ENCODE data around the gene SUN3. TPM values are rescaled to one million over a fixed set of nuclear protein-coding genes. Genes with fewer than 3 reads are reported as not detected.
A peak's percentile ranks its signal among the peaks of the same experiment; 100 is the strongest.
"Not testable (repeated sequence)": the region's sequence is repeated elsewhere in the genome, so short reads cannot be mapped to it uniquely, and the experiment has no call there.

SUN3 gene
- total RNA-seq, 2 donors from 2014 or later, result not detected

DNA sequence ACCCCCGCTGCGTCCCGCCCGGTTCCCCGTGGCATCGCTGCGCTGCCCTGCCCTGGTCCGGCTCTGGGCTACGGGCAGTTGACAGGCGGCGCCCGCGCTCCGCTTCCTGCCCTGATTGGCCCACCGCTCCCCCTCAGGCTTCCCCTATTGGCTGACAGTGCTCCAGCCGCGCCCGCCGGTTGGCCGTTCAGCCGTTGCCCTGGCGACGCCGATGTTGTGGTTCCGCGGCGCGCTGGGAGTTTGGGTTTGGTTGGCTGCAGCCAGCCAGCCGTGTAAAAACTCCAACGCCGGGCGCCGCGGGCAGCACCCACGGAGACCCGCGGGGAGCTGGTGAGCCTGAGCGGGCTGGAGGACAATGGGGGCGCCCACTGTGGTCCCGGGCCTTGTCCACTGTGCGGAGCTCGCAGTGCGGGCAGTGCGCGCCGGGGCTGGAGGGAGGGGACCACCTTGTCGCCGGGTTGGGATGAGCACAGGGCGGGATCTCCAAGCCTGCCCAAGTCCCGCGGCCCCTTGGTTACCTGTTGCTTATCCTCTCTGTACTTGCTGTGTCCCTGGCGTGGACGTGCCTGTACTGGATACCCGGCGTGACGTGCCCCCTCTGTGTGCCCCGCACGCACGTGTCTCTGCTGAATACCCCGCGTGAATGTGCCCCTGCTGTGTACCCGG, 6.5 kb upstream of the SUN3 start, which contains the start of gene C7orf57:
Gene C7orf57, plus strand, starts transcription at position 243 of the 666 bp plus-strand sequence. CDS start 766 bp downstream, outside the sequence.
- intact Hi-C loops (cut with DNase I, micrococcal nuclease), result no loop called here
- DNase-seq (peak; percentile 87 to 91), ATAC-seq (peak; percentile 99)

DNA sequence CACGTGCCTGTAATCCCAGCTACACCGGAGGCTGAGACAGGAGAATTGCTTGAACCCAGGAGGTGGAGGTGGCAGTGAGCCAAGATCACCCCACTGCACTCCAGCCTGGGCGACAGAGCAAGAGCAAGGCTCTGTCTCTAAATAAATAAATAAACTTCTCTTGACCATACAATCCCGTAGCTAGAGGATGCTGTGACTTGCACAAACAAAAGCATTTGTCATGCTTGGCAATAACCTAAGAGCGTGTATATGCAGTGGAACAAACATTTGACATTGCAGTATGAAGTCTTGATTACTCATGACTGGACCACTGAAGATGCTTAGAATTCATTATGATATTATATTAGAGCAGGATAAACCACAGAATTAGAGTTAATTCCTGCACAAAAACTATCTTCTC, 5.0 kb upstream of the SUN3 start:
- DNase-seq (no peak), ATAC-seq (no peak)
- intact Hi-C loops (cut with DNase I, micrococcal nuclease), result no loop called here

DNA sequence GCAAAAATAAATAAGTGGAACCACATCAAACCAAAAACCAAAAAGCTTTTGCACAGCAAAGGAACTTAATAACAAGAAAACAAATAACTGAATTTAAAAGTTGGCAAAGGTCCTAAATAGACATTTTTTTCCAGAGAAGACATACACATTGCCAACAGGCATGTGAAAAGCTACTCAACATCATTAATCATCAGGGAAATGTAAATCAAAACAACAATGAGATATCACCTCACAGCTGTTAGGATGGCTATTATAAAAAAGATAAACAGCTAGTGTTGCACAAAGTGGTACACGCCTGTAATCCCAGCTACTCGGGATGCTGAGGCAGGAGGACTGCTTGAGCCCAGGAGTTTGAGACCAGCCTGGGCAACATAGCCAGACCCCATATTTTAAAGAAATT, 2.2 kb upstream of the SUN3 start:
- ATAC-seq, result no peak
- intact Hi-C loops (cut with DNase I, micrococcal nuclease), result no loop called here
- no peak for DNase-seq

DNA sequence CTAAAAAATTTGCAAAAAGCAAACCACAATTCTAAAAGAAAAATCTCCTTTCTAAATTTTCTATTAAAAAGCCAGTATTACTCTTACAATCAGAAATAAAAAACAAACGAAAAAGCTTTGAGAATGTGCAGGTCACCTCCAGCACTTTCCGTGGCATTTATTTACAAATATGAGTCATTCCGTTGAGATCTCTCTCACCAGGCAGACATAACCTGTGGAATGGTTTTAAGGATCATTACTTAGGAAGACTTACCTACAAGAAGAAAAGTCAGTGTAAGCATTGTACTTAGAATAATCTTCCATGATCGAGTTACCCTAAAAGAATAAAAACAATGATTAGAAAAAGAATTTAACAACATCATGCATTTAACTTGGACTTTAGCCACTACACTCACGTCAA, 3.3 kb downstream of the SUN3 start:
- ATAC-seq (no peak), DNase-seq (no peak)
- intact Hi-C loops (cut with DNase I, micrococcal nuclease), result no loop called here

DNA sequence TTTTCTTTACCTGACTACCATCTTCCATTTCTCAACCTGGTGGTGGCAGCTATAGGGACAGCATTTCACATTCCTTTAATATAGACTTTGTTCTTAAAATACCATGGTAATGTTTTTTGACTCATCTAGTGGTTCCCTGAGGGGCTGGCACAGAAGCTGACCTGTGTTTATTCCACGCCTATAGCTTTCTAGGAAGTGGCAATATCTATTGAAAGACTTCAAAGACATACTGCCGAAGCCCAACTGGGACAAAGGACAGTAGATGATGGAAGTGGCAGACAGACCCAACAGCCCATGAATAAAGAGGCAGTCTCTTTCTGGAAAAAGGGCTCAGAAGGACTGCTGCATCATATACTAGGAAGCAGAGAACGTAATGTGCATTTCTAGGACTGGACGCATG, 11.2 kb downstream of the SUN3 start:
- intact Hi-C loops (cut with DNase I, micrococcal nuclease), result no loop called here
- no peak for ATAC-seq
- no peak for DNase-seq

DNA sequence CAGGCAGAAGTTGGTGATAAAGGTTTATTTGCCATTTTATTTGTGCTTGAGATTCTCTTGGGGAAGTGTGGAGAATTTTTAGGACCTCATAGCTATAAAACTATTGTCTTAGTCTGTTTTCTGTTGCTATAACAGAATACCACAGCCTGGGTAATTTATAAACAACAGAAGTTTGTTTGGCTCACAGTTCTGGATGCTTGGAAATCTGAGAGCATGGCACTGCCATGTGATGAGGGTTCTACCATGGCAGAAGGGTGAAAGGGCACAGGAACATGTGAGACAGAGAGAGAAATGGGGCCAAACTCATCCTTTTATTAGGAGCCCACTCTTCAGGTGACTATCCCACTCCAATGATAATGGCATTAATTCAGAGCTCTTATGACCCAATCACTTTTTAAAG, 12.3 kb downstream of the SUN3 start:
- ATAC-seq (no peak), DNase-seq (no peak)
- intact Hi-C loops (cut with DNase I, micrococcal nuclease), result no loop called here

DNA sequence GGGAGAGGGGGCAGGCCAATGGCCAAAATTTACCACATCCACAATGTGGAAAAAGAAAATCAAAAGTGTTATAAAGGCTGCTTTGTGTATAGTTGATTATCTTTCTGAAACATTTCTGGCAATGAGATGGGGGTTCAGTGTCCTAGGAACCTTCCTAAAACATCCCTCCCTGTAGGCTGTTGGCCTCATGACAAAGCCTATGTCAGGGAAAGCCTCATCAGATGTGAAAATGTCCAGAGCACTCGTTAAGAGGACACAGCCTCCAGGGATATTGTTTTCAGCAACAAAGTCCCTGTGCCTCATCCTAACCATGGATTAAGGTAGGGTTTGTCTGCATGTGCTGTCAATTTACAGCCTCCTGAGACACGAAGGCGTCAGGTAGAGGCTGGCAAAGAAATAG, 17.0 kb downstream of the SUN3 start:
- intact Hi-C loops (cut with DNase I, micrococcal nuclease), result no loop called here
- ATAC-seq, result no peak
- DNase-seq, result no peak

DNA sequence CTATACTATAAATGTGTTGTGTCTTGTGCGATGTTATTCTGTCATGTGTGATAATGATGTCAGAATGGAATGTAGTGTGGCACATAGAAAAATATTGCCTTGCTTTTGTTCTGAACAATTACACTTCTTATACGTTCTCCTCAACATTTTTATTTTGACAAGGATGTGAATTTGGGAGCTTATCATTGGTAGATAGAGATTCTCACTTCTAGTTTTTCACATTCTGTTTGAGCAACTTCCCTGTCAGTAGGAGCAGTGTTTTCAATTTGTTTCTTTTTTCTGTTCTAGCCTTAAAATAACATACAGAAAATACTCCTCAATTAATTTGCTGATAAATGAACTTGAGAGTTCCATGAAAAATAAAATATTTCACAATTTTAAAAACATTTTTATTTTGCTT, 17.6 kb downstream of the SUN3 start:
- no peak for DNase-seq
- no peak for ATAC-seq
- intact Hi-C loops (cut with DNase I, micrococcal nuclease), result no loop called here

DNA sequence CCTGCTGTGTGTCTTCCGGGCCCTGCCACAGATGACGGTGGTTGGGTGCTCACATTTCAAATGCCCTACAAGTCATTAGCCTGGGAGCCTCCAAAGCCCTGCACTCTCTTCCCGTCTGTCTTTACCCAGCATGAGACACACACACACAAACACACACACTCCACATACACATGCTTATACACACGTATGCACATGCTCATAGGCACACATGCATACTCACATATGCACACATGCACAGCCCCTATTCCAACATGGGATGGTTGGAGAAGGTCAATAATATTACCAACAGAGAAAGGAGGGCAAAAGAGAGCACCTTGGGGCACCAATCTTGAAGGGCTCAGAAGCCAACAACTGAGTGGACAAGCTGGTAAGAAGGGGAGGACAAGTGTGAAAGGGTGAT, 19.0 kb downstream of the SUN3 start:
- ATAC-seq, result no peak
- intact Hi-C loops (cut with DNase I, micrococcal nuclease), result no loop called here

DNA sequence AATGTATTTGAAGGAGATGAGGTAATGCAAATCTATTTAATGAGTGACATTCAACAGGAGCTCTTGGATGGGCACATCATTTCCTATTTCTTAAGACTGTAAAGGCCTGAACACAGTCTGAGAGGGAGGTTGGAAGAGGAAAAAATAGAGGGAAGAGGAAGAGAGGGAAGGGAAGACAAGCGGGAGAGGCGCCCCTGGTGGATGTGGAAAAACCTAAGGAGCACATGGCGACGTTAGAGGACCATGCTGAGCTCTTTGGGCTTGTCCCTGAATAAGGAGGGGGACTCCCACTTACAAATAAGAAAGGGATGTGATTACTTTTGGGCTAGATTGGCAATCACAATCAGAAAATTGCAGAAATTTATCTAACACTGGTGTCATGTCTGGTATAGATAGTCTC, 19.6 kb downstream of the SUN3 start:
- no peak for ATAC-seq
- intact Hi-C loops (cut with DNase I, micrococcal nuclease), result no loop called here
- no peak for DNase-seq

More for the DNA sequence above, 19.0 kb downstream of the SUN3 start:
- DNase-seq, result no peak

DNA sequence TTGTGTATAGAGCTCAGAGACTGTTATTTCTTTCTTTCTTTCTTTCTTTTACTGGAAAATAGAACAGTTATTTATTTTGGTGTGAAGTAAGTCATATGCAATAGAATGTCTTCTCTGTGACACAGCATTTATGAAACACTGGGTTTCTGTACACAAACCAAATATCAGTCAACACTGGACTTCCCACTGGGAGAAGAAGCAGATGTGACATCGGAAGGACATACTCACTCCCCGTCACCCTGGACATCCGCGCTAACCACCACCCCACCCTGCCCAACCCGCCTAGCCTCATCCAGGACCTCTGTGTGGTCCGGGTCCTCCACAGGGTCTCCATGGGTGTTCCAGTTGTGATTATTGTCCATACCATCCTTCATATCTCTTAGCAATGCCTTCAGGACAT, 22.0 kb downstream of the SUN3 start:
- no peak for DNase-seq
- no peak for ATAC-seq
- intact Hi-C loops (cut with DNase I, micrococcal nuclease), result no loop called here

DNA sequence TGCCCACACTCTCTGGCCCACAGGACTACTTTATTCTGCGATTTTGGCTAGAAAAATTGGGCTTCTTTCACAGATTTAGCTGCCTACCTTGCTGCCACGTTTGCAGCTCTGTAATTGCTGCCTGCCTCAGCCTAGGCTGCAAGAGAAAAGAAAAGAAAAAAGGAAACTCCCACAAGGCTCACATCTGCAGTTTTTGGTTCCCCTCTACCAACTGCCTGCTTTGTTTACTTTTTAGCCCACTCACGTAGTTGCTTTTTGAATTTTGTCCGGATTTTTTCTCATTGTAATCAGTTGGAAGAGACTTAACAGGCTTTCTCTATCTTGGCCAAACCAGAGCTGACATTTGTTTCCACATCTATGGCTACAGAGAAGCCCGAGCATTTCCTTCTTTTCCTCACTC, 24.3 kb downstream of the SUN3 start:
- no peak for DNase-seq
- intact Hi-C loops (cut with DNase I, micrococcal nuclease), result no loop called here
- ATAC-seq, result no peak

DNA sequence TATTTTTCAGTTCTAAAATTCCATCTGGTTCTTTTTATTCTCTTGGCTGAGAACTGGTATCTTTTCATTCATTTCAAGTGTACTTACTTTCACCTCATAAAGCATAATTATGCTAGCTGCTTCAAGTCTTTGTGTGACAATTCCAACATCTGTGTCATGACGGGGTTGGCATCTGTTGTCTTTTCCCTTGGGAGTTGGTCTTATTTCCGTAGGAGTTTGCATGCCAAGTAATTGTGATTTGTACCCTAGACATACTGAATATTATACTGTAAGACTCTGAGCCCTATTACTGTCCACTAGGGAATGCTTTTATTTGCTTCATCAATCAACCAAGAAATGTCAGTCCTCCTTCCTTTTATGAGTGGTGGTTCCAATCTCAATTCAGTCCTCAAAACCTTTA, 24.9 kb downstream of the SUN3 start:
- ATAC-seq (no peak), DNase-seq (no peak)
- intact Hi-C loops (cut with DNase I, micrococcal nuclease), result no loop called here

DNA sequence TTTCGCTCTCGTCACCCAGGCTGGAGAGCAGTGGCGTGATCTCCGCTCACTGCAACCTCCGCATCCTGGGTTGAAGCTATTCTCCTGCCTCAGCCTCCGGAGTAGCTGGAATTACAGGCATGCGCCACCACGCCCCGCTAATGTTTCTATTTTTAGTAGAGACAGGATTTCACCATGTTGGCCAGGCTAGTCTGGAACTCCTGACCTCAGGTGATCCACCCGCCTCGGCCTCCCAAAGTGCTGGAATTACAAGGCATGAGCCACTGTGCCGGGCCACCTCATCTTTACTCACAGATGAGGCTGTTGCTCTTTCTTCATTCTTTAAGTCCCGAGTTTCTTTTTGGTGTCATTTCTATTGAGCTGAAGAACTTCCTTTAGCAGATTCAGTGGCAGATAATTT, 28.7 kb downstream of the SUN3 start:
- intact Hi-C loops (cut with DNase I, micrococcal nuclease); DNase-seq; ATAC-seq: not testable (repeated sequence)

DNA sequence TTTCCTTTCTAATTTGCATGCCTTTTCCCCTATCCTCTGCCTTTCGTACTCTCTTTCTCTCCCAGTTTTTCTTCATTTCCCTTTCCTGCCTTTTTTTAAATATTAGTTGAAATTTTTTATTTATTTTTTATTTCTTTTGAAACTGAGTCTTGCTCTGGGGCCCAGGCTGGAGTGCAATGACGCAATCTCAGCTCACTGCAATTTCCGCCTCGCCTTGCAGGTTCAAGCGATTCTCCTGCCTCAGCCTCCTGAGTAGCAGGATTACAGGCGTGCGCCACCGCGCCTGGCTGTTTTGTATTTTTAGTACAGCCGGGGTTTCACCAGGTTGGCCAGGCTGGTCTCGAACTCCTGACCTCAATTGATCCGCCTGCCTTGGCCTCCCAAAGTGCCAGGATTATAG, 29.5 kb downstream of the SUN3 start:
- ATAC-seq, result no peak
- intact Hi-C loops (cut with DNase I, micrococcal nuclease), result no loop called here
- no peak for DNase-seq

DNA sequence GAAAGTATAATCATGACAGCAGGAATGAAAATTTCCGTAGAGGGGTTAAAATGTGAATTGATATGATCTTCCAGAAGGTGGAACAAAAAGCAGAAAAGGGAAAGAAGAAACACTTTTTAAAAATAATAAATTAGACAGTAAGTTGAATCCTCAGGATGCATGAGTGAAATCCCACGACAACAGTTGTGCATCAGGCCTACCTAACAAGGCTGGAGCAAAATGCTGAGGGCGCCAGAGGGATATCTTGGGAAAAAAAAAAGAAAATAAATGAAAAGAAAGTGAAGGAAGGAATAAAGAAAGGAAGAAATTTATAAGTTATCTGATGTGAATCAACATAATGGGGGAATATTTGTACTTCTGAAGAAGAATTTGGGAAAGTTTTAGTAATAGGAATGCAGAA, 36.5 kb downstream of the SUN3 start:
- ATAC-seq (no peak), DNase-seq (no peak)
- intact Hi-C loops (cut with DNase I, micrococcal nuclease), result no loop called here

DNA sequence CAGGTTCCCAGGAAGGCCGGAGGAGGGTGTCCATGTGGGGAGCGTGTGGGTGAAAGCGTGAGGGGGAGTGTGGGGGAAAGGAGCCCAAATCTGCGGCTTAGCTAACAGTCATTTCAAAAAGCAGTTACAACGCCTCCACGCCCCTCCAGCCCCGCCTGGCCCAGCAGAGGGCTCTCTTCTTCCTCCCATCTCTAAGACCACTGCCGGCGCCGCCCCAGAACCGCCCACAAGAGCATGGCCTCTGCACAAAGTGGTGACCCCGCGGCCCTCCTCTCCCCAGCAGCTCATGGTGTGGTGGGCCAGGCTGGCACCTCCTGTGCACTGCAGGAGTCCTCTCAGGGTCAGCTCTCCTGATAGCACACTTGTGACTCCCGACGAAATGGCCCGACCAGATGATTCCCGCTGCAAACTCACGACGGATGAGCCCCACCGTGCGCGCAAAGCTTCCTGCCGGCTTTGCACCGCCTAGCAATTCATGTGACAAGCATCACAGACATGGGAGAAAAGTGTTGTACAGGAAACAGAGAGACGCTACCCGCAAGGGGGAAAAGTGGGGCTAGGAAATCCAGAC, 37.1 kb downstream of the SUN3 start:
- ATAC-seq (peak; percentile 98), DNase-seq (peak; percentile 90 to 93)
- intact Hi-C loops (cut with DNase I, micrococcal nuclease), result loop anchor here in 1 of 2 donors (2.0 kb wide), 1 partner anchor 119 kb away; no protein-coding TSS in a partner anchor

DNA sequence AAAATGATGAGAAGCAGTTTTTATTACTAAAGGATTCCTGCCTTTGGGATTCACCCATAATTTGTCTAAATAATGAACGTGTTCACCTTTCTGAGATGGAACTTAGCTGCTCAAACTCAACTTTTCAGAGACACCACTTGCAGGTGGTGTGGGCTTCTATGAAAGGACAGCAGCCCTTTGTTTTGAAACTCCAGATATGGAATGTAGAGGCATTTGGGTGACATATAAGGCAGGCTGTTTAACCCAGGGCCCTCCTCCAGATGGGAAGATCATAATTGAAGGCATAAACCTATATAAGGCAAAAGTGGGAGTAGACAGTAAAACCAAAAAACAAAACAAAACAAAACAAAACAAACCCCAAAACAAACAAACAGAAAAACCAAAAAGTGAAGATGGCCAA, 37.6 kb downstream of the SUN3 start:
- DNase-seq, result no peak
- intact Hi-C loops (cut with DNase I, micrococcal nuclease), result loop anchor here in 1 of 2 donors (2.0 kb wide), 1 partner anchor 120 kb away; no protein-coding TSS in a partner anchor
- ATAC-seq, result no peak

DNA sequence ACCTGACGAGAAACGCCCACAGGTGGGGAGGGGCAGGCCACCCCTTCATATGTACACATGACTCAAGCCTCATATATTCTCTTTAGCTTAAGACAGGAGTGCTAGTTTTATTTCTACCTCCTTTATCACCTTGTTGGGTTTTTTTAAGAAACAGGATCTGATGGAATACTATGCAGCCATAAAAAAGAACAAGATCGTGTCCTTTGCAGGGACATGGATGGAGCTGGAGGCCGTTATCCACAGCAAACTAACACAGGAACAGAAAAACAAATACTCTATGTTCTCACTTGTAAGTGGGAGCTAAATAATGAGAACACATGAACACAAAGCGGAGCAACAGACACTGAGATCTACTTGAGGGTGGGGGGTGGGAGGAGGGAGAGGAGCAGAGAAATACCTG, 38.3 kb downstream of the SUN3 start:
- intact Hi-C loops (cut with DNase I, micrococcal nuclease), result loop anchor here in 1 of 2 donors (2.0 kb wide), 1 partner anchor 120 kb away; no protein-coding TSS in a partner anchor
- ATAC-seq, result no peak
- DNase-seq, result no peak

DNA sequence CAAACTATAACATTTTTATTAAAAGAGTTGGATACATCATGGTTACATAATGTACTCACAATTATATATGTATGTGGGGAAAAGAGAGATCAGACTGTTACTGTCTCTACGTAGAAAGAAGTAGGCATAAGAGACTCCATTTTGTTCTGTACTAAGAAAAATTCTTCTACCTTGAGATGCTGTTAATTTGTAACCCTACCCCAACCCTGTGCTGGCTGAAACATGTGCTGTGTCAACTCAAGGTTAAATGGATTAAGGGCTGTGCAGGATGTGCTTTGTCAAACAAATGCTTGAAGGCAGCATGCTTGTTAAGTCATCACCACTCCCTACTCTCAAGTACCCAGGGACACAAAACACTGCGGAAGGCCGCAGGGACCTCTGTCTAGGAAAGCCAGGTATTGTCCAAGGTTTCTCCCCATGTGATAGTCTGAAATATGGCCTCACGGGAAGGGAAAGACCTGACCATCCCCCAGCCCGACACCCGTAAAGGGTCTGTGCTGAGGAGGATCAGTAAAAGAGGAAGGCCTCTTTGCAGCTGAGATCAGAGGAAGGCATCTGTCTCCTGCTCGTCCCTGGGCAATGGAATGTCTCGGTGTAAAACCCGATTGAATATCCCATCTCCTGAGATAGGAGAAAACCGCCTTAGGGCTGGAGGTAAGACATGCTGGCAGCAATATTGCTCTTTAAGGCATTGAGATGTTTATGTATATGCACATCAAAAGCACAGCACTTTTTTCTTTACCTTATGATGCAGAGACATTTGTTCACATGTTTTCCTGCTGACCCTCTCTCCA, 39.1 kb downstream of the SUN3 start:
- DNase-seq, ATAC-seq: not testable (repeated sequence)
- intact Hi-C loops (cut with DNase I, micrococcal nuclease), result loop anchor here in 1 of 2 donors (2.0 kb wide), 1 partner anchor 121 kb away; no protein-coding TSS in a partner anchor

Data from left colon (tissue), 2 donors.